Measurements from ENCODE around the gene TTN.

DNA sequence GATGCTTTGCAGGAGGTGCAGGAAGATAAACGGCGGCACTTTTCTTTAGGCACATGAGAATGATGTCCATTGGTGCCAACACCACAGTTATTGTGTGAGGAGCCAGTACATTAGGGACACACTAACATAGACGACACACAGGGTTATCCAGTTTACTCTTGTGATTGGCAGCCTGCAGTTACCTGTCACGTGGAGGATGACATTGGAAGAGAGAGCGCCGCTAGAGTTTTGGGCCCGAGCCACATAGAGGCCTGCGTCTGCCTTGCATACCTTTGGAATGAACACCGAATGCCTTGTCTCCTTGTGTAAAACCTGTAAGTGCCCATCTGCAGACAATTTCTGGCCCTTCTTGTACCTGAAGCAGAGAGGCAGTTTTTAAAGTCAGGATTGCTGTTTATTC is 26.9 kb upstream of the TTN start:
- TF ChIP-seq, protein P1, sequence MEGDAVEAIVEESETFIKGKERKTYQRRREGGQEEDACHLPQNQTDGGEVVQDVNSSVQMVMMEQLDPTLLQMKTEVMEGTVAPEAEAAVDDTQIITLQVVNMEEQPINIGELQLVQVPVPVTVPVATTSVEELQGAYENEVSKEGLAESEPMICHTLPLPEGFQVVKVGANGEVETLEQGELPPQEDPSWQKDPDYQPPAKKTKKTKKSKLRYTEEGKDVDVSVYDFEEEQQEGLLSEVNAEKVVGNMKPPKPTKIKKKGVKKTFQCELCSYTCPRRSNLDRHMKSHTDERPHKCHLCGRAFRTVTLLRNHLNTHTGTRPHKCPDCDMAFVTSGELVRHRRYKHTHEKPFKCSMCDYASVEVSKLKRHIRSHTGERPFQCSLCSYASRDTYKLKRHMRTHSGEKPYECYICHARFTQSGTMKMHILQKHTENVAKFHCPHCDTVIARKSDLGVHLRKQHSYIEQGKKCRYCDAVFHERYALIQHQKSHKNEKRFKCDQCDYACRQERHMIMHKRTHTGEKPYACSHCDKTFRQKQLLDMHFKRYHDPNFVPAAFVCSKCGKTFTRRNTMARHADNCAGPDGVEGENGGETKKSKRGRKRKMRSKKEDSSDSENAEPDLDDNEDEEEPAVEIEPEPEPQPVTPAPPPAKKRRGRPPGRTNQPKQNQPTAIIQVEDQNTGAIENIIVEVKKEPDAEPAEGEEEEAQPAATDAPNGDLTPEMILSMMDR (conservative IDR thresholded peaks at IDR 0.05 in 1 of 2, IDR thresholded peaks at IDR 0.05 in 1 of 2; ENCODE audit: extremely low read depth in 1 of 2, insufficient read depth in 1 of 2, low read depth in 1 of 2, low read length in 2 of 2), result no peak
- TF ChIP-seq EZH2 (IDR thresholded peaks at IDR 0.05; ENCODE audit: borderline replicate concordance, low read length), result no peak
